GM10266 (cell line): Measurements from ENCODE around the gene BCAR3.
"Not testable (repeated sequence)": the region's sequence is repeated elsewhere in the genome, so short reads cannot be mapped to it uniquely, and the experiment has no call there.

Experiments used
- DNase-seq: peaks from one replicate; pipeline ENCODE4 v3.0.0; 2012; ENCODE audit errors: extremely low spot score
- CTCF ChIP-seq: IDR thresholded peaks from 2 replicates; pipeline ENCODE4 v1.5.1; 2012; ENCODE audit warnings: mild to moderate bottlenecking, low read depth; ENCODE audit not compliant: control insufficient read depth, insufficient read depth; ENCODE audit errors: missing control alignments

Gene BCAR3

GRCh38 chr1:93565496-93566206 is 116.0 kb downstream of the BCAR3 start:
- TF ChIP-seq CTCF, result no peak
- no peak for DNase-seq

GRCh38 chr1:93559695-93560094 is 121.9 kb downstream of the BCAR3 start:
- no peak for DNase-seq
- TF ChIP-seq CTCF, result no peak

GRCh38 chr1:93559045-93559444 is 122.6 kb downstream of the BCAR3 start:
- TF ChIP-seq CTCF, result no peak
- DNase-seq, result no peak

- no peak for DNase-seq
- no peak for TF ChIP-seq CTCF
Observed at GRCh38 chr1:93556291-93556690, 125.3 kb downstream of the BCAR3 start.

- TF ChIP-seq CTCF, result no peak
- DNase-seq, result no peak
Observed at GRCh38 chr1:93554883-93555872, 126.5 kb downstream of the BCAR3 start.

GRCh38 chr1:93553886-93554490 is 127.6 kb downstream of the BCAR3 start:
- DNase-seq, result not testable (repeated sequence)

- no peak for DNase-seq
- TF ChIP-seq CTCF, result no peak
Observed at GRCh38 chr1:93552741-93553455, 128.7 kb downstream of the BCAR3 start.
